Measurements from ENCODE around the gene PRSS56.

PRSS56 gene

GRCh38 chr2:232511336-232511890, 8.8 kb upstream of the PRSS56 start:
- Histone ChIP-seq H3K23ac (ENCODE audit: low read length in 2 of 2) (no peak overlapping the region), H2BK12ac (ENCODE audit: low read length in 2 of 2) (no peak overlapping the region), H3K36me3 (ENCODE audit: control insufficient read depth in 1 of 2, insufficient read depth in 2 of 2, low read depth in 1 of 2, low read length in 2 of 2) (no peaks in the 10 kb centered on the region), H3K14ac (ENCODE audit: low read length in 2 of 2) (no peak overlapping the region), H3K4me3 (ENCODE audit: insufficient read depth in 1 of 2, low read depth in 1 of 2, low read length in 2 of 2) (no peak overlapping the region), H3K18ac (ENCODE audit: low read depth in 1 of 2, low read length in 2 of 2) (no peak overlapping the region), H4K8ac (ENCODE audit: low read length) (no peak overlapping the region), H2BK15ac (ENCODE audit: low read depth, poor library complexity, severe bottlenecking) (no peak overlapping the region), H3K4ac (ENCODE audit: low read depth in 1 of 2, low read length in 2 of 2) (no peak overlapping the region), H3K9me3 (ENCODE audit: control insufficient read depth, low read length) (no peaks in the 10 kb centered on the region), H3K27ac (ENCODE audit: low read length, poor library complexity, severe bottlenecking) (no peak overlapping the region), H3K9ac (ENCODE audit: low read length) (no peak overlapping the region), H3K79me1 (replicated peaks; ENCODE audit: low read length, poor library complexity, severe bottlenecking) (no peaks in the 10 kb centered on the region), H2AFZ (ENCODE audit: low read depth, low read length) (no peak overlapping the region), H2BK120ac (ENCODE audit: low read depth, low read length) (no peak overlapping the region), H3K4me1 (ENCODE audit: control insufficient read depth, insufficient read depth, low read depth, low read length) (no peaks in the 10 kb centered on the region), H3K4me2 (ENCODE audit: low read length, poor library complexity, severe bottlenecking) (no peak overlapping the region), H3K27me3 (ENCODE audit: control insufficient read depth in 1 of 2, insufficient read depth in 1 of 2, low read length in 2 of 2) (peaks cover 71 to 73% of the 10 kb centered on the region in 2 experiments), H4K91ac (ENCODE audit: low read length) (no peak overlapping the region), H2BK5ac (ENCODE audit: low read depth, low read length, poor library complexity, severe bottlenecking) (no peak overlapping the region), H2AK5ac (ENCODE audit: low read length, severe bottlenecking) (no peak overlapping the region)
- WGBS: 78% methylated on average over 11 of the region's 11 CpGs
- no peak for DNase-seq

- Histone ChIP-seq H4K8ac (ENCODE audit: low read length) (no peak overlapping the region), H2BK120ac (ENCODE audit: low read depth, low read length) (no peak overlapping the region), H2AFZ (ENCODE audit: low read depth, low read length) (no peak overlapping the region), H3K27ac (ENCODE audit: low read length, poor library complexity, severe bottlenecking) (no peak overlapping the region), H3K36me3 (ENCODE audit: control insufficient read depth in 1 of 2, insufficient read depth in 2 of 2, low read depth in 1 of 2, low read length in 2 of 2) (no peaks in the 10 kb centered on the region), H3K4me2 (ENCODE audit: low read length, poor library complexity, severe bottlenecking) (no peak overlapping the region), H3K4me1 (ENCODE audit: control insufficient read depth, insufficient read depth, low read depth, low read length) (no peaks in the 10 kb centered on the region), H3K4ac (ENCODE audit: low read depth in 1 of 2, low read length in 2 of 2) (no peak overlapping the region), H4K91ac (ENCODE audit: low read length) (no peak overlapping the region), H3K27me3 (ENCODE audit: control insufficient read depth in 1 of 2, insufficient read depth in 1 of 2, low read length in 2 of 2) (peaks cover 70 to 71% of the 10 kb centered on the region in 2 experiments), H3K18ac (ENCODE audit: low read depth in 1 of 2, low read length in 2 of 2) (no peak overlapping the region), H2BK15ac (ENCODE audit: low read depth, poor library complexity, severe bottlenecking) (no peak overlapping the region), H2BK12ac (ENCODE audit: low read length in 2 of 2) (no peak overlapping the region), H3K9me3 (ENCODE audit: control insufficient read depth, low read length) (no peaks in the 10 kb centered on the region), H3K23ac (ENCODE audit: low read length in 2 of 2) (no peak overlapping the region), H3K4me3 (ENCODE audit: insufficient read depth in 1 of 2, low read depth in 1 of 2, low read length in 2 of 2) (no peak overlapping the region), H3K9ac (ENCODE audit: low read length) (no peak overlapping the region), H2AK5ac (ENCODE audit: low read length, severe bottlenecking) (no peak overlapping the region), H3K14ac (ENCODE audit: low read length in 2 of 2) (peak overlapping the region in 1 of 2 experiments; percentile 1), H3K79me1 (replicated peaks; ENCODE audit: low read length, poor library complexity, severe bottlenecking) (no peaks in the 10 kb centered on the region), H2BK5ac (ENCODE audit: low read depth, low read length, poor library complexity, severe bottlenecking) (no peak overlapping the region)
- no peak for DNase-seq
- 76% methylated on average over 10 of the region's 10 CpGs for WGBS
These were observed 7.6 kb upstream of the PRSS56 start for GRCh38 chr2:232512602-232513001.

GRCh38 chr2:232513353-232513752, 6.8 kb upstream of the PRSS56 start:
- no peak overlapping the region for H2BK15ac ChIP-seq (ENCODE audit: low read depth, poor library complexity, severe bottlenecking)
- no peak for DNase-seq
- no peak overlapping the region for H2BK12ac ChIP-seq (ENCODE audit: low read length in 2 of 2)
- H3K4me3 ChIP-seq (ENCODE audit: insufficient read depth in 1 of 2, low read depth in 1 of 2, low read length in 2 of 2): no peak overlapping the region
- no peaks in the 10 kb centered on the region for H3K9me3 ChIP-seq (ENCODE audit: control insufficient read depth, low read length)
- H2BK120ac ChIP-seq (ENCODE audit: low read depth, low read length): no peak overlapping the region
- H3K27me3 ChIP-seq (ENCODE audit: control insufficient read depth in 1 of 2, insufficient read depth in 1 of 2, low read length in 2 of 2): peaks cover 67 to 70% of the 10 kb centered on the region in 2 experiments
- H3K18ac ChIP-seq (ENCODE audit: low read depth in 1 of 2, low read length in 2 of 2): no peak overlapping the region
- no peaks in the 10 kb centered on the region for H3K36me3 ChIP-seq (ENCODE audit: control insufficient read depth in 1 of 2, insufficient read depth in 2 of 2, low read depth in 1 of 2, low read length in 2 of 2)
- no peak overlapping the region for H2AK5ac ChIP-seq (ENCODE audit: low read length, severe bottlenecking)
- H2BK5ac ChIP-seq (ENCODE audit: low read depth, low read length, poor library complexity, severe bottlenecking): no peak overlapping the region
- no peaks in the 10 kb centered on the region for H3K4me1 ChIP-seq (ENCODE audit: control insufficient read depth, insufficient read depth, low read depth, low read length)
- H3K23ac ChIP-seq (ENCODE audit: low read length in 2 of 2): no peak overlapping the region
- no peak overlapping the region for H3K9ac ChIP-seq (ENCODE audit: low read length)
- H3K79me1 ChIP-seq (replicated peaks; ENCODE audit: low read length, poor library complexity, severe bottlenecking): no peaks in the 10 kb centered on the region
- no peak overlapping the region for H3K4me2 ChIP-seq (ENCODE audit: low read length, poor library complexity, severe bottlenecking)
- no peak overlapping the region for H3K4ac ChIP-seq (ENCODE audit: low read depth in 1 of 2, low read length in 2 of 2)
- H2AFZ ChIP-seq (ENCODE audit: low read depth, low read length): no peak overlapping the region
- no peak overlapping the region for H4K8ac ChIP-seq (ENCODE audit: low read length)
- 75% methylated on average over 2 of the region's 5 CpGs for WGBS
- no peak overlapping the region for H3K14ac ChIP-seq (ENCODE audit: low read length in 2 of 2)
- H3K27ac ChIP-seq (ENCODE audit: low read length, poor library complexity, severe bottlenecking): no peak overlapping the region
- no peak overlapping the region for H4K91ac ChIP-seq (ENCODE audit: low read length)

GRCh38 chr2:232515639-232516038, 4.5 kb upstream of the PRSS56 start:
- H2AK5ac ChIP-seq (ENCODE audit: low read length, severe bottlenecking): no peak overlapping the region
- peaks cover 79 to 83% of the 10 kb centered on the region in 2 experiments for H3K27me3 ChIP-seq (ENCODE audit: control insufficient read depth in 1 of 2, insufficient read depth in 1 of 2, low read length in 2 of 2)
- H3K4me2 ChIP-seq (ENCODE audit: low read length, poor library complexity, severe bottlenecking): no peak overlapping the region
- H2BK120ac ChIP-seq (ENCODE audit: low read depth, low read length): no peak overlapping the region
- H4K91ac ChIP-seq (ENCODE audit: low read length): no peak overlapping the region
- H3K27ac ChIP-seq (ENCODE audit: low read length, poor library complexity, severe bottlenecking): no peak overlapping the region
- WGBS: 78% methylated on average over 7 of the region's 7 CpGs
- no peak overlapping the region for H3K4ac ChIP-seq (ENCODE audit: low read depth in 1 of 2, low read length in 2 of 2)
- H2AFZ ChIP-seq (ENCODE audit: low read depth, low read length): no peak overlapping the region
- H2BK12ac ChIP-seq (ENCODE audit: low read length in 2 of 2): no peak overlapping the region
- H3K4me3 ChIP-seq (ENCODE audit: insufficient read depth in 1 of 2, low read depth in 1 of 2, low read length in 2 of 2): no peak overlapping the region
- no peak overlapping the region for H3K23ac ChIP-seq (ENCODE audit: low read length in 2 of 2)
- H3K9me3 ChIP-seq (ENCODE audit: control insufficient read depth, low read length): no peaks in the 10 kb centered on the region
- no peak overlapping the region for H3K9ac ChIP-seq (ENCODE audit: low read length)
- H3K4me1 ChIP-seq (ENCODE audit: control insufficient read depth, insufficient read depth, low read depth, low read length): no peaks in the 10 kb centered on the region
- no peak overlapping the region for H4K8ac ChIP-seq (ENCODE audit: low read length)
- DNase-seq: no peak
- no peak overlapping the region for H2BK15ac ChIP-seq (ENCODE audit: low read depth, poor library complexity, severe bottlenecking)
- no peaks in the 10 kb centered on the region for H3K36me3 ChIP-seq (ENCODE audit: control insufficient read depth in 1 of 2, insufficient read depth in 2 of 2, low read depth in 1 of 2, low read length in 2 of 2)
- no peaks in the 10 kb centered on the region for H3K79me1 ChIP-seq (replicated peaks; ENCODE audit: low read length, poor library complexity, severe bottlenecking)
- H2BK5ac ChIP-seq (ENCODE audit: low read depth, low read length, poor library complexity, severe bottlenecking): no peak overlapping the region
- H3K14ac ChIP-seq (ENCODE audit: low read length in 2 of 2): no peak overlapping the region
- H3K18ac ChIP-seq (ENCODE audit: low read depth in 1 of 2, low read length in 2 of 2): no peak overlapping the region
